ENCODE data around the gene ANKRD33B. TPM values are rescaled to one million over a fixed set of nuclear protein-coding genes. Genes with fewer than 3 reads are reported as not detected.
"Not testable (repeated sequence)": the region's sequence is repeated elsewhere in the genome, so short reads cannot be mapped to it uniquely, and the experiment has no call there.

The ANKRD33B gene
- total and polyA plus RNA-seq, 2 donors = 4.5 to 6.8 TPM

DNA sequence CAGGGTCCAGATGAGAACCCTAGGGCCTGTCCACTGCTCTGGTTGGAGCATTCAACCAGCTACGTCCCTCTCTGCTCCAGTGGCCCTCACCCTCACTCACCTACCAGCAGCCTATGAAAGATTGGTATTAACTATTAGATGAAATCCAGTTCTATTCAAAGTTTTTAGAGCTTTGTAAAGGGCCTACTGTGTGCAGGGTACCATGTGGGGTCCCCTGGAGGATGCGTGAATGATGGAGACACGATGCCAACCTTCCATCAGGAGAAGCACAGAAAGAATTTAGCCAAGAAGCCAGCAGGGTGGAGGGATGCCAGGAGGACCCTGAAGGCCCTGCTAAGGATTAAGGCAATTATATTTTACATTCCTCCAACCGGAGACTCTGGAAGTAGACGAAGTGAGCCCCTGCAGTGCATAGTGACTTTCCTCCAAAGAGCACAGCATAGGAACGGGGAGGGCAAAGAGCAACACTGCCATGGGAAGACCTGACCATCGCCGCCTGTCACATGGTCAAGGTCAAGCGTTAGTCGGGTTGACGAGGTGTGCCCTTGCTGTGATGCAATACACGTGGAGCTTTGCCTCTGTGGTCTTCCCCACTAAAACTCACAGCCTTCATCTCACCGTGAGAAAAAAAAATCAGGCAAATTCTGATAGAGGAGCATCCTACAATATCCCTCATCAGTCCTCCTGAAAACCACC, 22.8 kb upstream of the ANKRD33B start:
- H3K4me1 ChIP-seq (ENCODE audit: control insufficient read depth in 2 of 2, insufficient read depth in 2 of 2, low read length in 2 of 2) = peaks cover 0 to 13% of the 10 kb centered on the region in 2 donors
- H3K4me3 ChIP-seq (ENCODE audit: low read length in 2 of 2) = no peak overlapping the region
- H3K9me3 ChIP-seq (ENCODE audit: control insufficient read depth in 2 of 2, insufficient read depth in 1 of 2, low read length in 1 of 2) = no peaks in the 10 kb centered on the region
- H3K27me3 ChIP-seq (ENCODE audit: control insufficient read depth in 2 of 2, insufficient read depth in 1 of 2, low read length in 1 of 2) = peaks cover 0 to 6% of the 10 kb centered on the region in 2 donors
- H3K27ac ChIP-seq (ENCODE audit: low read depth in 1 of 2, low read length in 1 of 2) = no peak overlapping the region
- WGBS = 92% methylated on average over 13 of the region's 13 CpGs
- DNase-seq (ENCODE audit: low read depth in 6 of 9, low spot score in 9 of 9) = no peak
- H3K36me3 ChIP-seq (ENCODE audit: control insufficient read depth in 2 of 2, insufficient read depth in 2 of 2, low read length in 1 of 2) = no peaks in the 10 kb centered on the region

DNA sequence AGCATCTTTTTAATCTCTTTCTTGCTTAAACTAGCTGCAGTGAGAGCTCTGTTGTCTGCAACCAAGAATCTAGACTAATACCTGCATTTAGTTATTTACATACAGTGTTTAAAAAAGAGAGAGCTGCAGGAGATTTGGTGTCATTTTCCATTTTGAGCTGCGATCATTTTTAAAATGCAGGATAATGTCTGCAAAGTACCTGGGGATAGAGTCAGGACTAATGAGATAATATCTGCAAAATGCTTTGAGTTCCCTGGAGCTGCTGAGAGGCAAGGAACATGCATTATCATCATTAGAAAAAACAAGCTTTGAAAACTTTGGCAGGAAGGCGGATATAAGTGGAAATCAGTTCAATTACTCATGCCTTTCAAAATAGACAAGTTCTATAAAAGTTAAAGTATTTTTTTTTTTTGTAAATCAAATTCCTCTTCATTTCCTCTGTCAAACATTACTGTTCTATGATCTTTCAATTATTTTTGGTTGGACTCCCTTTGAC, 21.8 kb upstream of the ANKRD33B start:
- DNase-seq (ENCODE audit: low read depth in 6 of 9, low spot score in 9 of 9) = no peak
- H3K4me1 ChIP-seq (ENCODE audit: control insufficient read depth in 2 of 2, insufficient read depth in 2 of 2, low read length in 2 of 2) = peaks cover 0 to 11% of the 10 kb centered on the region in 2 donors
- WGBS = 94% methylated on average over 2 of the region's 2 CpGs
- H3K36me3 ChIP-seq (ENCODE audit: control insufficient read depth in 2 of 2, insufficient read depth in 2 of 2, low read length in 1 of 2) = no peaks in the 10 kb centered on the region
- peaks cover 0 to 6% of the 10 kb centered on the region in 2 donors for H3K27me3 ChIP-seq (ENCODE audit: control insufficient read depth in 2 of 2, insufficient read depth in 1 of 2, low read length in 1 of 2)
- H3K27ac ChIP-seq (ENCODE audit: low read depth in 1 of 2, low read length in 1 of 2) = no peak overlapping the region
- H3K4me3 ChIP-seq (ENCODE audit: low read length in 2 of 2) = no peak overlapping the region
- H3K9me3 ChIP-seq (ENCODE audit: control insufficient read depth in 2 of 2, insufficient read depth in 1 of 2, low read length in 1 of 2) = no peaks in the 10 kb centered on the region

DNA sequence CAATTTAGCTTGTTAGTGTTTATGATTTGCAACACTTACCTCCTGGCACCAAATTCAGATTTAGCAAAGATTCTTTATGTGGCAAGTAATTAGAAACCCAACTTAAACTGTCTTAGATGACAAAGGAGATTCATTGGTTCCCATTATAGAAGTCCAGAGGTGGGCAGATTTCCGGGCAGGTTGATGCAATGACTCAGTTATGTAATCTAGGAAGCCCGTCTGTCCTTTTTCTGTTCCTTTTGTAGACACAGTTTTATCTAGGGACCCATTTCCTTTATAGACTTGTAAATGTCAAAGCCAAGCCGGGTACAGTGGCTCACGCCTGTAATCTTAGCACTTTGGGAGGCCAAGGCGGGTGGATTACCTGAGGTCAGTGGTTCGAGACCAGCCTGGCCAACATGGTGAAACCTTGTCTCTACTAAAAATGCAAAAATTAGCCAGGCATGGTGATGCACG, 20.3 kb upstream of the ANKRD33B start:
- DNase-seq (ENCODE audit: low read depth in 6 of 9, low spot score in 9 of 9) = no peak
- Histone ChIP-seq H3K4me1 (ENCODE audit: control insufficient read depth in 2 of 2, insufficient read depth in 2 of 2, low read length in 2 of 2) (no peaks in the 10 kb centered on the region), H3K27me3 (ENCODE audit: control insufficient read depth in 2 of 2, insufficient read depth in 1 of 2, low read length in 1 of 2) (peaks cover 0 to 2% of the 10 kb centered on the region in 2 donors), H3K4me3 (ENCODE audit: low read length in 2 of 2) (no peak overlapping the region), H3K9me3 (ENCODE audit: control insufficient read depth in 2 of 2, insufficient read depth in 1 of 2, low read length in 1 of 2) (no peaks in the 10 kb centered on the region), H3K36me3 (ENCODE audit: control insufficient read depth in 2 of 2, insufficient read depth in 2 of 2, low read length in 1 of 2) (no peaks in the 10 kb centered on the region), H3K27ac (ENCODE audit: low read depth in 1 of 2, low read length in 1 of 2) (no peak overlapping the region)
- WGBS = 90% methylated on average over 7 of the region's 7 CpGs

DNA sequence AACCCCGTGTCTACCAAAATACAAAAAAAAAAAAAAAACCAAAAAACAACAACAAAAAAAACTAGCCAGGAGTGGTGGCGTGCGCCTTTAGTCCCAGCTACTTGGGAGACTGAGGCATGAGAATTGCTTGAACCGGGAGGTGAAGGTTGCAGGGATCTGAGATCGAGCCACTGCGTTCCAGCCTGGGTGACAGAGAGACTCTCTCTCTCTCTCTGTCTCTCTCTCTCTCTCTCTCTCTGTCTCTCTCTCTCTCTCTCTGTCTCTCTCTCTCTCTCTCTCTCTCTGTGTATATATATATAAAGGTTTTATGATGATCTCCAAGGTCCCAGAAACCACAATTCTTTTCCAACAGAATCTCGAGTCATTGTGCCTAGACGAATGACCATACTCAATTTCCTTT, 18.8 kb upstream of the ANKRD33B start:
- no peak for DNase-seq (ENCODE audit: low read depth in 6 of 9, low spot score in 9 of 9)
- Histone ChIP-seq H3K4me3 (ENCODE audit: low read length in 2 of 2) (no peak overlapping the region), H3K27ac (ENCODE audit: low read depth in 1 of 2, low read length in 1 of 2) (no peak overlapping the region), H3K4me1 (ENCODE audit: control insufficient read depth in 2 of 2, insufficient read depth in 2 of 2, low read length in 2 of 2) (no peaks in the 10 kb centered on the region), H3K36me3 (ENCODE audit: control insufficient read depth in 2 of 2, insufficient read depth in 2 of 2, low read length in 1 of 2) (no peaks in the 10 kb centered on the region), H3K27me3 (ENCODE audit: control insufficient read depth in 2 of 2, insufficient read depth in 1 of 2, low read length in 1 of 2) (no peaks in the 10 kb centered on the region), H3K9me3 (ENCODE audit: control insufficient read depth in 2 of 2, insufficient read depth in 1 of 2, low read length in 1 of 2) (no peaks in the 10 kb centered on the region)
- 94% methylated on average over 8 of the region's 8 CpGs for WGBS

DNA sequence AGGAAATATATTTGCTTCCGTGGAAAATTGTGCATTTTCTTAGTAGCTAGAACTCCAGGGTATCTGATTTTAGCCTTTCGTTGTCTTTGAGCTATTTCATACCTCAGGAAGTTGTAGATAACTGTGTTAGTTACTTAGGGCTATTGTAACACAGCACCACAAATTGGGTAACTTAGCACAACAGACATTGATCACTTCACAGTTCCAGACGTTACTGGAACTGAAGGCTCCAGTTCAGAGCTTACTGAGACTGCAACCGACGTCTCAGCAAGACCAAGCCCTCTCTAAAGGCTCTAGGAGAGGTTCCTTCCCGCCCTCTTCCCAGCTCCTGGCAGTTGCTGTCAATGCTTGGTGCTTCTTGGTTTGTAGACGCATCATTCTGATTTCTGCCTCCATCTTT, 17.7 kb upstream of the ANKRD33B start:
- H3K27me3 ChIP-seq (ENCODE audit: control insufficient read depth in 2 of 2, insufficient read depth in 1 of 2, low read length in 1 of 2) = no peaks in the 10 kb centered on the region
- 90% methylated on average over 7 of the region's 7 CpGs for WGBS
- DNase-seq (ENCODE audit: low read depth in 6 of 9, low spot score in 9 of 9) = no peak
- H3K36me3 ChIP-seq (ENCODE audit: control insufficient read depth in 2 of 2, insufficient read depth in 2 of 2, low read length in 1 of 2) = no peaks in the 10 kb centered on the region
- H3K27ac ChIP-seq (ENCODE audit: low read depth in 1 of 2, low read length in 1 of 2) = no peak overlapping the region
- H3K9me3 ChIP-seq (ENCODE audit: control insufficient read depth in 2 of 2, insufficient read depth in 1 of 2, low read length in 1 of 2) = no peaks in the 10 kb centered on the region
- H3K4me1 ChIP-seq (ENCODE audit: control insufficient read depth in 2 of 2, insufficient read depth in 2 of 2, low read length in 2 of 2) = no peaks in the 10 kb centered on the region
- no peak overlapping the region for H3K4me3 ChIP-seq (ENCODE audit: low read length in 2 of 2)

DNA sequence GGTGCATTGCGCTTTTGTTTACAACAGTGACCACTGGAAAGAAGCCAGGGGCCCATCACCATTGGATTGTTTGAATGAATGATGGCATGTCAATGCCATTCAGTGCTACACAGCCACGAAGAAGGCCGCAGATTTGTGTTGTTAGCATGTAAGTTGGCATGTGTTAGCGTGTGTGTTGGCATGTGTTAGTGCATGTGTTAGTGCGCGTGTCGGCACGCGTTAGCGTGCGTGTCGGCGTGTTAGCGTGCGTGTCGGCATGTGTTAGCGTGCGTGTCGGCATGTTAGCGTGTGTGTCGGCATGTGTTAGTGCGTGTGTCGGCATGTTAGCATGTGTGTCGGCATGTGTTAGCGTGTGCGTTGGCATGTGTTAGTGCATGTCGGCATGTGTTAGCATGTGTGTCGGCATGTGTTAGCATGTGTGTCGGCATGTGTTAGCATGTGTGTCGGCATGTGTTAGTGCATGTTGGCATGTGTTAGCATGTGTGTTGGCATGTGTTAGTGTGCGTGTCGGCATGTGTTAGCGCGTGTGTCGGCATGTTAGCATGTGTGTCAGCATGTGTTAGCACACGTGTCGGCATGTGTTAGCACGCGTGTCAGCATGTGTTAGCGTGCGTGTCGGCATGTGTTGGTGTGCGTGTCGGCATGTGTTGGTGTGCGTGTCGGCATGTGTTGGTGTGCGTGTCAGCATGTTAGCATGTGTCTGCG, 15.3 kb upstream of the ANKRD33B start:
- Histone ChIP-seq H3K4me1 (ENCODE audit: control insufficient read depth in 2 of 2, insufficient read depth in 2 of 2, low read length in 2 of 2) (peaks cover 0 to 3% of the 10 kb centered on the region in 2 donors), H3K27me3 (ENCODE audit: control insufficient read depth in 2 of 2, insufficient read depth in 1 of 2, low read length in 1 of 2) (no peaks in the 10 kb centered on the region), H3K9me3 (ENCODE audit: control insufficient read depth in 2 of 2, insufficient read depth in 1 of 2, low read length in 1 of 2) (no peaks in the 10 kb centered on the region), H3K27ac (ENCODE audit: low read depth in 1 of 2, low read length in 1 of 2) (no peak overlapping the region), H3K36me3 (ENCODE audit: control insufficient read depth in 2 of 2, insufficient read depth in 2 of 2, low read length in 1 of 2) (no peaks in the 10 kb centered on the region), H3K4me3 (ENCODE audit: low read length in 2 of 2) (no peak overlapping the region)
- no peak for DNase-seq (ENCODE audit: low read depth in 6 of 9, low spot score in 9 of 9)
- 95% methylated on average over 48 of the region's 48 CpGs for WGBS

DNA sequence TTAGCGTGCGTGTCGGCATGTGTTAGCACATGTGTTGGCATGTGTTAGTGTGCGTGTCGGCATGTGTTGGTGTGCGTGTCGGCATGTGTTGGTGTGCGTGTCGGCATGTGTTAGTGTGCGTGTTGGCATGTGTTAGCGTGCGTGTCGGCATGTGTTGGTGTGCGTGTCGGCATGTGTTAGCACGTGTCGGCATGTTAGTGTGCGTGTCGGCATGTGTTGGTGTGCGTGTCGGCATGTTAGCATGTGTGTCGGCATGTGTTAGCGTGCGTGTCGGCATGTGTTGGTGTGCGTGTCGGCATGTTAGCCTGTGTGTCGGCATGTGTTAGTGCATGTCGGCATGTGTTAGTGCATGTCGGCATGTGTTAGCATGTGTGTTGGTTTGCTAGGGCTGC, 14.8 kb upstream of the ANKRD33B start:
- not testable (repeated sequence) for H3K27ac ChIP-seq (ENCODE audit: low read depth in 1 of 2, low read length in 1 of 2); H3K9me3 ChIP-seq (ENCODE audit: control insufficient read depth in 2 of 2, insufficient read depth in 1 of 2, low read length in 1 of 2); H3K27me3 ChIP-seq (ENCODE audit: control insufficient read depth in 2 of 2, insufficient read depth in 1 of 2, low read length in 1 of 2); H3K4me1 ChIP-seq (ENCODE audit: control insufficient read depth in 2 of 2, insufficient read depth in 2 of 2, low read length in 2 of 2); H3K36me3 ChIP-seq (ENCODE audit: control insufficient read depth in 2 of 2, insufficient read depth in 2 of 2, low read length in 1 of 2); DNase-seq (ENCODE audit: low read depth in 6 of 9, low spot score in 9 of 9); H3K4me3 ChIP-seq (ENCODE audit: low read length in 2 of 2)
- WGBS = 98% methylated on average over 30 of the region's 30 CpGs

DNA sequence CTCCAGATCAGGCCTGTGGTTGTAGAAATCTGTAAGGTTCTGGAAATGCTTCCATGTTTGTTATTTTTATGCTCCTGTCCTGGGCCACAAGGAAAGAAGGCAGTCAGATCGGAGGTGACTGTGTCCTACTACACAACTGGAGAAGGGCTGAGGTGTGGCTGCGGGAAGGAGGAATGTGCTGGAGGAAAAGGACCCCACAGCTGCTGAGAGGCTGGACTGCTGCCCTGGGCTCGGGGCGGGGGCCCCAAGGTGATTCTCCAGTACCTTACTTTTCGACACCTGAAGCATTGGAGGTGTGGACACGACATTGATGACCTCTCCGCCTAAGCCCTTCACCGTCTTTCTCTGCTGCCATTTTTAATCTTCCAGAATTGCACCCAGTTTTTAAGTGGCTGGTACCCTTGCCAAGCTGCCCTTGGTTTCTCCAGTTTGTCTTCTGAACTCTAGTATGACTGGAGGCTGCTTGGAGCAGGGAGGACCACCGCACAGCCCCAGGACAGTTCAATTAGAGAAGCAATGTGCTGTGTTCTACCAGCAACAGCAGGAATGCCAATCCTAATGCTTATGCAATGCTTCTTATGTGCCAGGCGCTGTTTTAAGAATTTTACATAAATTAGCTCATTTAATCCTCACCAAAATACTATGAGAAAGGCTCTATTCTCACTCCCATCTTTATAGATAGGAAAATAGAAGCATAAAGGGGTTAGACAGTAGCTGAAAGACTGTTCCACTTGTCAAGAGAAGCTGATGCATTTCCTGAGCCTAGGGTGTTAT, 13.5 kb upstream of the ANKRD33B start:
- H3K36me3 ChIP-seq (ENCODE audit: control insufficient read depth in 2 of 2, insufficient read depth in 2 of 2, low read length in 1 of 2) = no peaks in the 10 kb centered on the region
- H3K9me3 ChIP-seq (ENCODE audit: control insufficient read depth in 2 of 2, insufficient read depth in 1 of 2, low read length in 1 of 2) = no peaks in the 10 kb centered on the region
- no peaks in the 10 kb centered on the region for H3K27me3 ChIP-seq (ENCODE audit: control insufficient read depth in 2 of 2, insufficient read depth in 1 of 2, low read length in 1 of 2)
- no peak overlapping the region for H3K4me3 ChIP-seq (ENCODE audit: low read length in 2 of 2)
- H3K27ac ChIP-seq (ENCODE audit: low read depth in 1 of 2, low read length in 1 of 2) = no peak overlapping the region
- peaks cover 0 to 3% of the 10 kb centered on the region in 2 donors for H3K4me1 ChIP-seq (ENCODE audit: control insufficient read depth in 2 of 2, insufficient read depth in 2 of 2, low read length in 2 of 2)
- no peak for DNase-seq (ENCODE audit: low read depth in 6 of 9, low spot score in 9 of 9)
- 92% methylated on average over 10 of the region's 10 CpGs for WGBS

DNA sequence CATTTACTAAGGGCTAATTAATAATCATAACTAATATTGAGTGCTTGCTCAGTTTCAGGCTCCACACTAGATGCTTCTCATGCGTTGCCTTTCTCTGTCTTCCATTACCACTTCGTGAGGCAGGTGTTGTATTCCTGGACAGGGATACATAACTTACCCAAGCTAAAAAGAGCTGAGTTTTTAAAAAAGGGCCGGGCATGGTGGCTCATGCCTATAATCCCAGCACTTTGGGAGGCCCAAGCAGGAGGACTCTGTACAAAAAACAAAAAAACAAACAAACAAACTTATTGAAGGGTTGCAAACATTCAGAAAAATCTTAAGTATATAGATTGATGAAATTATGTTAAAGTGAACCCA, 12.1 kb upstream of the ANKRD33B start:
- WGBS = 93% methylated on average over 3 of the region's 3 CpGs

More for the DNA sequence above, 12.1 kb upstream of the ANKRD33B start:
- Histone ChIP-seq H3K4me3 (ENCODE audit: low read length in 2 of 2) (no peak overlapping the region), H3K4me1 (ENCODE audit: control insufficient read depth in 2 of 2, insufficient read depth in 2 of 2, low read length in 2 of 2) (peaks cover 0 to 10% of the 10 kb centered on the region in 2 donors), H3K27me3 (ENCODE audit: control insufficient read depth in 2 of 2, insufficient read depth in 1 of 2, low read length in 1 of 2) (no peaks in the 10 kb centered on the region), H3K36me3 (ENCODE audit: control insufficient read depth in 2 of 2, insufficient read depth in 2 of 2, low read length in 1 of 2) (no peaks in the 10 kb centered on the region), H3K27ac (ENCODE audit: low read depth in 1 of 2, low read length in 1 of 2) (no peak overlapping the region), H3K9me3 (ENCODE audit: control insufficient read depth in 2 of 2, insufficient read depth in 1 of 2, low read length in 1 of 2) (no peaks in the 10 kb centered on the region)
- no peak for DNase-seq (ENCODE audit: low read depth in 6 of 9, low spot score in 9 of 9)
